Measurements from ENCODE around the gene OR2F1. TPM values are rescaled to one million over a fixed set of nuclear protein-coding genes. Genes with fewer than 3 reads are reported as not detected.

The OR2F1 gene
- total and polyA plus RNA-seq, 8 donors, result 0.18 TPM; not detected in 7

DNA sequence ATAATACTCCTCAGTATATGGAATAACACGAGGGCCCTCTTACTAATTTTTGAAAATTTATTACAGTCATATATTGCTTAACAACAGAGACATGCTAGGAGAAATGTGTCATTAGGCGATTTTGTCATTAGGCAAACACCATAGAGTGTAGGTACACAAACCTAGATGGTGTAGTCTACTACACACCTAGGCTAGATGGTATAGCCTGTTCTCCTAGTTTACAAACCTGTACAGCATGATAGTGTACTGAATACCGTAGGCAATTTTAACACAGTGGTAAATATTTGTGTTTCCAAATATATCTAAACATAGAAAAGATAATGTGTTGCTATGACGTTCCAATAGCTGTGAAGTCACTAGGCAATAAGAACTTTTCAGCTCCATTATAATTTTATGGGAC, 12.8 kb downstream of the OR2F1 start:
- intact Hi-C loops (cut with DNase I; ENCODE audit: low total_unique reads), result no loop called here
- H3K4me3 ChIP-seq, result no peak overlapping the region
- DNase-seq, result peak in 1 of 2 donors; percentile 52
- WGBS, 5 donors, result 32 to 53% (median 39%) methylated on average over 4 of the region's 4 CpGs
- no peak overlapping the region for H3K27ac ChIP-seq
- H3K36me3 ChIP-seq, result no peaks in the 10 kb centered on the region
- H3K9me3 ChIP-seq, result peaks cover 0 to 4% (median 0%) of the 10 kb centered on the region in 4 donors
- H3K27me3 ChIP-seq, result no peaks in the 10 kb centered on the region
- H3K4me1 ChIP-seq, result no peaks in the 10 kb centered on the region
- TF ChIP-seq POLR2AphosphoS5 (IDR thresholded peaks at IDR 0.05) (no peak), EP300 (IDR thresholded peaks at IDR 0.05) (no peak), POLR2A (IDR thresholded peaks at IDR 0.05) (no peak)
- TF ChIP-seq, protein P1, sequence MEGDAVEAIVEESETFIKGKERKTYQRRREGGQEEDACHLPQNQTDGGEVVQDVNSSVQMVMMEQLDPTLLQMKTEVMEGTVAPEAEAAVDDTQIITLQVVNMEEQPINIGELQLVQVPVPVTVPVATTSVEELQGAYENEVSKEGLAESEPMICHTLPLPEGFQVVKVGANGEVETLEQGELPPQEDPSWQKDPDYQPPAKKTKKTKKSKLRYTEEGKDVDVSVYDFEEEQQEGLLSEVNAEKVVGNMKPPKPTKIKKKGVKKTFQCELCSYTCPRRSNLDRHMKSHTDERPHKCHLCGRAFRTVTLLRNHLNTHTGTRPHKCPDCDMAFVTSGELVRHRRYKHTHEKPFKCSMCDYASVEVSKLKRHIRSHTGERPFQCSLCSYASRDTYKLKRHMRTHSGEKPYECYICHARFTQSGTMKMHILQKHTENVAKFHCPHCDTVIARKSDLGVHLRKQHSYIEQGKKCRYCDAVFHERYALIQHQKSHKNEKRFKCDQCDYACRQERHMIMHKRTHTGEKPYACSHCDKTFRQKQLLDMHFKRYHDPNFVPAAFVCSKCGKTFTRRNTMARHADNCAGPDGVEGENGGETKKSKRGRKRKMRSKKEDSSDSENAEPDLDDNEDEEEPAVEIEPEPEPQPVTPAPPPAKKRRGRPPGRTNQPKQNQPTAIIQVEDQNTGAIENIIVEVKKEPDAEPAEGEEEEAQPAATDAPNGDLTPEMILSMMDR (IDR thresholded peaks at IDR 0.05), result no peak

DNA sequence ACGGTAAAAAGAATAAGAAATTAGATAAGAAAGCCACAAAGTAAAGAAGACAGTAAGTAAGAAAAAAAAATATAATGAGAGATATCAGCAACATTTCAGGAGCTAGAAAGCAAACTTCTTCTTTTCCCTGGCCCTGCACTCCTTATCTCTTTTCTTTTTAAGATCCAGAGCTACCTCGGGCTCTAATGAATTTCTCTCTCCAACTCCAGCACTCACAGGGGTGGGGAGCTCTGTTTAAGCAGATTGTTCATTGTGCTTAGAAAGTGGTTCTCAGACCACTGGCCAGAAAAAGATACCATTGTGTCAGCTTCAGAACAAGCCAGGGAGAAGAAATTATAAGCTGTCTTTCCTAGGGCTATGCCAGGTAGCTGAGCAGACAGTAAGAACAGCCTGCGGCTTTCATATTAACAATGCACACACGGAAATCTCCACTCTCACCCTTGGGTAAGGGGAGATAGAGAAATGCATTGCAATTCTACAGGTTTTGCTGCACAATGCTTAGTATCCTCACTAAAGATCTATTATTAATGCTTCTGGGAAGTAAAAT, 19.3 kb downstream of the OR2F1 start:
- TF ChIP-seq POLR2A (IDR thresholded peaks at IDR 0.05) (no peak), POLR2AphosphoS5 (IDR thresholded peaks at IDR 0.05) (no peak), EP300 (IDR thresholded peaks at IDR 0.05) (no peak)
- TF ChIP-seq, protein P1 (IDR thresholded peaks at IDR 0.05), result no peak
- no peak overlapping the region for H3K4me3 ChIP-seq
- no peak for DNase-seq
- no peak overlapping the region for H3K27ac ChIP-seq
- H3K27me3 ChIP-seq, result no peaks in the 10 kb centered on the region
- H3K4me1 ChIP-seq, result no peaks in the 10 kb centered on the region
- intact Hi-C loops (cut with DNase I; ENCODE audit: low total_unique reads), result no loop called here
- no peaks in the 10 kb centered on the region for H3K36me3 ChIP-seq
- H3K9me3 ChIP-seq, result peaks cover 0 to 4% (median 0%) of the 10 kb centered on the region in 4 donors
- WGBS, 5 donors, result 35 to 63% (median 47%) methylated on average over 4 of the region's 4 CpGs

DNA sequence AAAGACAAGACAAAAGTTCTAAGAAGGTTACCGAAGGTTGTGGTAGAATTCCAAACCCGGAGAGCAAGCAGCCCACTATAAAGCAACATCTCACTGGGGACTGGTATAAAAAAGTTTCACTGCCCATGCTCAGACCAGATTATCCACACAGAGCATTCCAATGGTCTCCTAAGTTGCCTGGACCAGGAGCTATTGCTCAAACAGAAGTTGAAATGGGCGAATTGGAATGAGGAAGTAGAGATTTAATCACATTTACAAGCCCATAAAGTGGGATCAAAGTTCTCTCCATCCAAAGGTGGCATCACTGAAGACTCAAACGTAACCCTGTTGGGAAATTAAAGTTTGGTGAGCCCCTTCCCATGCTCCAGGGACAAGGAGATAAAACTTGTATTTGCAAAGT, 19.8 kb downstream of the OR2F1 start:
- H3K27me3 ChIP-seq, result no peaks in the 10 kb centered on the region
- H3K36me3 ChIP-seq, result no peaks in the 10 kb centered on the region
- peaks cover 0 to 4% (median 0%) of the 10 kb centered on the region in 4 donors for H3K9me3 ChIP-seq
- H3K27ac ChIP-seq, result no peak overlapping the region
- no peak overlapping the region for H3K4me3 ChIP-seq
- TF ChIP-seq, protein P1 (IDR thresholded peaks at IDR 0.05), result no peak
- no peak for TF ChIP-seq EP300 (IDR thresholded peaks at IDR 0.05)
- TF ChIP-seq POLR2A (IDR thresholded peaks at IDR 0.05), result no peak
- no peak for TF ChIP-seq POLR2AphosphoS5 (IDR thresholded peaks at IDR 0.05)
- DNase-seq, result peak in 1 of 2 donors; percentile 43
- no peaks in the 10 kb centered on the region for H3K4me1 ChIP-seq
- 56 to 73% (median 59%) methylated on average over 4 of the region's 4 CpGs for WGBS, 5 donors
- intact Hi-C loops (cut with DNase I; ENCODE audit: low total_unique reads), result no loop called here

DNA sequence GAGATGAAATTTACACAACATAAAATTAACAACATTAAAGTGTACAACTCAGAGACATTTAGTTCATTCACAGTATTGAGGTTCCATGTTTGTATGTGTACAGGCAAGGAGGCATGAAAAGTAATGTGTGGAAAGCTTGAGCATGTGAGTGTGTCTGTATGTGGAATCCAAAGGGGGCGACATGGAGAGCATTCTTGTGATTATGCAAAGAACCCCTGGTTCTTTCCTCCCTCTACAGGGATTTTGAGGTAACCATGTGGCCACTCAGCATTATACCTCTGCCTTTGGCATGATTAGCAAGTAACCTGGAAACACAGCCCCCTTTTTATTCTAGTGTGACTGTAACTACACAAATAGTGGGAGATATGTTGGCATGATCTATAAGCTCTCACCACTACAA, 21.0 kb downstream of the OR2F1 start:
- Histone ChIP-seq H3K27ac (no peak overlapping the region), H3K27me3 (no peaks in the 10 kb centered on the region), H3K4me3 (no peak overlapping the region), H3K4me1 (no peaks in the 10 kb centered on the region), H3K36me3 (no peaks in the 10 kb centered on the region), H3K9me3 (peaks cover 0 to 4% (median 0%) of the 10 kb centered on the region in 4 donors)
- 41 to 81% (median 63%) methylated on average over 1 of the region's 1 CpG for WGBS, 5 donors
- peak in 1 of 2 donors; percentile 22 for DNase-seq
- intact Hi-C loops (cut with DNase I; ENCODE audit: low total_unique reads), result no loop called here
- TF ChIP-seq, protein P1 (IDR thresholded peaks at IDR 0.05), result no peak
- TF ChIP-seq POLR2AphosphoS5 (IDR thresholded peaks at IDR 0.05) (no peak), POLR2A (IDR thresholded peaks at IDR 0.05) (no peak), EP300 (IDR thresholded peaks at IDR 0.05) (no peak)
